Hepatocyte (in vitro differentiated cells): ENCODE results near the gene UNKL. TPM values are rescaled to one million over a fixed set of nuclear protein-coding genes. Genes with fewer than 3 reads are reported as not detected.

Experiments
- DNase-seq: peaks from one replicate; pipeline ENCODE4 v3.0.0-alpha.2; 2016; ENCODE audit warnings: low spot score
- H2AFZ ChIP-seq: fragments of 200-600 bp; sonication (generic); 2 replicates; pipeline ENCODE4 v1.6.0; 2016; ENCODE audit warnings: antibody characterized with exemption, mild to moderate bottlenecking
- H3K27ac ChIP-seq: fragments of 200-600 bp; sonication (generic); 2 replicates; pipeline ENCODE4 v1.5.1; 2016; ENCODE audit warnings: mild to moderate bottlenecking
- H3K27me3 ChIP-seq: fragments of 200-600 bp; sonication (generic); 2 replicates; pipeline ENCODE4 v1.6.1; 2016
- H3K36me3 ChIP-seq: fragments of 200-600 bp; sonication (generic); replicated peaks from 2 replicates; pipeline ENCODE4 v1.5.1; 2016; ENCODE audit warnings: low read depth; ENCODE audit not compliant: insufficient read depth
- H3K4me1 ChIP-seq: fragments of 200-600 bp; sonication (generic); 2 replicates; pipeline ENCODE4 v1.5.1; 2016; ENCODE audit warnings: mild to moderate bottlenecking, moderate library complexity; ENCODE audit not compliant: insufficient read depth
- H3K4me2 ChIP-seq: fragments of 200-600 bp; sonication (generic); 2 replicates; pipeline ENCODE4 v1.6.0; 2016
- H3K4me3 ChIP-seq: fragments of 200-600 bp; sonication (generic); 2 replicates; pipeline ENCODE4 v1.5.1; 2016; ENCODE audit warnings: mild to moderate bottlenecking
- H3K79me2 ChIP-seq: fragments of 200-600 bp; sonication (generic); 2 replicates; pipeline ENCODE4 v1.6.0; 2017; ENCODE audit warnings: mild to moderate bottlenecking
- H3K9me2 ChIP-seq: fragments of 200-600 bp; sonication (generic); replicated peaks from 2 replicates; pipeline ENCODE4 v1.6.0; 2017; ENCODE audit warnings: mild to moderate bottlenecking; ENCODE audit not compliant: insufficient read depth
- H3K9me3 ChIP-seq: fragments of 200-600 bp; sonication (generic); 2 replicates; pipeline ENCODE4 v1.5.1; 2016; ENCODE audit warnings: low read depth, mild to moderate bottlenecking
- H4K20me1 ChIP-seq: fragments of 200-600 bp; sonication (generic); 2 replicates; pipeline ENCODE4 v1.6.0; 2016; ENCODE audit warnings: mild to moderate bottlenecking; ENCODE audit not compliant: insufficient read depth, poor library complexity, severe bottlenecking
- EZH2 ChIP-seq: fragments of 200-600 bp; sonication (generic); IDR thresholded peaks from 2 replicates; pipeline ENCODE4 v1.6.1; 2016; ENCODE audit warnings: antibody characterized with exemption, mild to moderate bottlenecking, borderline replicate concordance
- EZH2phosphoT487 ChIP-seq: fragments of 200-600 bp; sonication (generic); IDR thresholded peaks from one replicate; pipeline ENCODE4 v1.6.1; 2018; ENCODE audit warnings: antibody characterized with exemption, mild to moderate bottlenecking, low read depth, moderate library complexity; ENCODE audit not compliant: unreplicated experiment, severe bottlenecking
- WGBS: methylation state at CpG from one replicate; pipeline ENCODE4 v1.1.6; 2016; ENCODE audit warnings: low lambda C conversion rate; ENCODE audit errors: missing lambda C conversion rate; 5-methylcytosine and 5-hydroxymethylcytosine counted together
- polyA plus RNA-seq: library from polyadenylated mRNA; unstranded; fragments of >200 nt; fragmentation: Nextera tagmentation; extraction: Ambion mirVana; gene quantifications from 2 replicates; pipeline ENCODE4 v1.2.1, GENCODE V29; 2016
- total RNA-seq: library from RNA; depleted of rRNA; stranded (reverse); fragments of >200 nt; gene quantifications from 2 replicates; pipeline ENCODE4 v1.2.3, GENCODE V29; 2014
- TF ChIP-seq, protein P1 (sequence below): fragments of 200-600 bp; sonication (generic); IDR thresholded peaks from 2 replicates; pipeline ENCODE4 v1.5.1; 2016; ENCODE audit warnings: antibody characterized with exemption, mild to moderate bottlenecking; ENCODE audit not compliant: poor library complexity

Gene UNKL
- total and polyA plus RNA-seq, 2 experiments from 2014 or later: 8.5 to 10.3 TPM

DNA sequence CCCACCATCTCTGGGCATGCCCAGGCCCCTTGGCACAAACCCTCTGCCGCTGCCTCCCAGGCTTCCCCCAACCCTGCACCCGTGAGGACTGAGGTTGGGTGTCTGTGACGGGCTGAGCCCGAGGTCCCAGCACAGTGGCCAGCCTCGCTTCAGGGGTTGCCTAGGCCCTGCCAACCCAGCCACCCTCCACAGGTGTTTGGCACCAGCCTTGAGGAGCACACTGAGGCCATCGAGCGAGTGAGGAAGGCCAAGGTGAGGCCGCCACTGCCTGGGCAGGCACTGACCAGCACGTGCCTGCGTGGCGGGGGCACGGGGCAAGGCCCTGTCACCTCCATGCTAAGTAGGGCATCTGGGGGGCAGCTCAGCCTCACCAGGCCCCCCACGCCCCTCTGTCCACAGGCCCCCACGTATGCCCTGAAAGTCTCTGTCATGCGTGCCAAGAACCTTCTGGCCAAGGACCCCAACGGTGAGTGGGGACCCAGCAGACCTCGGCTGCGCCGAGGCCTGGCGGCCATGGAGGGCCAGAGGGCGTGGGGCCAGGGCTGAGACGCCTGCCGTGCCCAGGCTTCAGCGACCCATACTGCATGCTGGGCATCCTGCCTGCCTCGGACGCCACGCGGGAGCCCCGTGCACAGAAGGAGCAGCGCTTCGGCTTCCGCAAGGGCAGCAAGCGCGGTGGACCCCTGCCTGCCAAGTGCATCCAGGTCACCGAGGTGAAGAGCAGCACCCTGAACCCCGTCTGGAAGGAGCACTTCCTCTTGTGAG, 73.6 kb downstream of the UNKL start:
- Histone ChIP-seq H3K79me2 (no peaks in the 10 kb centered on the region), H3K9me2 (no peaks in the 10 kb centered on the region), H3K4me2 (no peak overlapping the region), H3K9me3 (no peaks in the 10 kb centered on the region), H3K27ac (no peak overlapping the region), H2AFZ (no peak overlapping the region), H3K36me3 (no peaks in the 10 kb centered on the region), H3K27me3 (peaks cover 11% of the 10 kb centered on the region), H3K4me1 (no peaks in the 10 kb centered on the region), H4K20me1 (no peaks in the 10 kb centered on the region), H3K4me3 (no peak overlapping the region)
- WGBS: 90% methylated on average over 36 of the region's 36 CpGs
- no peak for TF ChIP-seq EZH2phosphoT487
- TF ChIP-seq, protein P1, sequence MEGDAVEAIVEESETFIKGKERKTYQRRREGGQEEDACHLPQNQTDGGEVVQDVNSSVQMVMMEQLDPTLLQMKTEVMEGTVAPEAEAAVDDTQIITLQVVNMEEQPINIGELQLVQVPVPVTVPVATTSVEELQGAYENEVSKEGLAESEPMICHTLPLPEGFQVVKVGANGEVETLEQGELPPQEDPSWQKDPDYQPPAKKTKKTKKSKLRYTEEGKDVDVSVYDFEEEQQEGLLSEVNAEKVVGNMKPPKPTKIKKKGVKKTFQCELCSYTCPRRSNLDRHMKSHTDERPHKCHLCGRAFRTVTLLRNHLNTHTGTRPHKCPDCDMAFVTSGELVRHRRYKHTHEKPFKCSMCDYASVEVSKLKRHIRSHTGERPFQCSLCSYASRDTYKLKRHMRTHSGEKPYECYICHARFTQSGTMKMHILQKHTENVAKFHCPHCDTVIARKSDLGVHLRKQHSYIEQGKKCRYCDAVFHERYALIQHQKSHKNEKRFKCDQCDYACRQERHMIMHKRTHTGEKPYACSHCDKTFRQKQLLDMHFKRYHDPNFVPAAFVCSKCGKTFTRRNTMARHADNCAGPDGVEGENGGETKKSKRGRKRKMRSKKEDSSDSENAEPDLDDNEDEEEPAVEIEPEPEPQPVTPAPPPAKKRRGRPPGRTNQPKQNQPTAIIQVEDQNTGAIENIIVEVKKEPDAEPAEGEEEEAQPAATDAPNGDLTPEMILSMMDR: no peak
- TF ChIP-seq EZH2: no peak
- DNase-seq: no peak

DNA sequence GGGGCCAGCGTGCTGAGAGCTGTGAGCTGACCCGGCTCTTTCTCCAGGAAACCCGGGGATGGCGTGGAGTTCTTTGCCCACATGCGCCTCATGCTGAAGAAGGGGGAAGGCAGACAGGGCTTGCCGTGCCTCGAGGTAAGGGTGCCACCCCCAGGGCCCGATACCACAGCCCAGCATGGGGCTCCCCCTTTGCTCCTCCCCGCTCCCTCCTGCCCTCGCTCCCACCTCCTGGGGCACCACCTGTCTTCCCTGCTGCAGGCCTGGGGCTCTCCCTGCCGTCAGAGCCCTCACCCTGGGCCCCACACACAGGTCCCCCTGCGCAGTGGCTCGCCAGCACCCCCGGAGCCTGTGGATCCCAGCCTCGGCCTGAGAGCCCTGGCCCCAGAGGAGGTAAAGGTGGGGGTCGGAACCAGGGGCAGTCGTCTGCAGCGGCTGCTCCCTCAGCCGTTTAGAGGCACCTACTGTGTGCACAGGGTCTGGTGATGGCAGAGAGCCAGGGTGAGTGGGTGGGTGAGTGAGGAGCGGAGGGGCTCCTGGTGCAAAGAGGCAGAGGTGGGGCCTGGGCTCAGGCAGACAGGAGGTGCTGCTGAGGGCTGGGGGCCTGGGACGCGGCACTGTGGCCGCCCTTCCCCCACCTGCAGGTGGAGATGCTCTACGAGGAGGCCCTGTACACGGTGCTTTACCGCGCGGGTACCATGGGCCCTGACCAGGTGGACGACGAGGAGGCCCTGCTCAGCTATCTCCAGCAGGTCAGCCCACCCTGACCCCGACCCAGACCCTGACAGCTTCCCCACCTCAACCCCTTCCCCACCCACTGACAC, 75.4 kb downstream of the UNKL start:
- Histone ChIP-seq H3K4me1 (no peaks in the 10 kb centered on the region), H3K4me2 (no peak overlapping the region), H4K20me1 (no peaks in the 10 kb centered on the region), H3K9me2 (no peaks in the 10 kb centered on the region), H3K4me3 (no peak overlapping the region), H2AFZ (no peak overlapping the region), H3K9me3 (no peaks in the 10 kb centered on the region), H3K36me3 (no peaks in the 10 kb centered on the region), H3K27me3 (peaks cover 29% of the 10 kb centered on the region), H3K27ac (no peak overlapping the region), H3K79me2 (no peaks in the 10 kb centered on the region)
- WGBS: 83% methylated on average over 25 of the region's 31 CpGs
- DNase-seq: no peak
- TF ChIP-seq, protein P1: no peak
- no peak for TF ChIP-seq EZH2phosphoT487
- no peak for TF ChIP-seq EZH2

DNA sequence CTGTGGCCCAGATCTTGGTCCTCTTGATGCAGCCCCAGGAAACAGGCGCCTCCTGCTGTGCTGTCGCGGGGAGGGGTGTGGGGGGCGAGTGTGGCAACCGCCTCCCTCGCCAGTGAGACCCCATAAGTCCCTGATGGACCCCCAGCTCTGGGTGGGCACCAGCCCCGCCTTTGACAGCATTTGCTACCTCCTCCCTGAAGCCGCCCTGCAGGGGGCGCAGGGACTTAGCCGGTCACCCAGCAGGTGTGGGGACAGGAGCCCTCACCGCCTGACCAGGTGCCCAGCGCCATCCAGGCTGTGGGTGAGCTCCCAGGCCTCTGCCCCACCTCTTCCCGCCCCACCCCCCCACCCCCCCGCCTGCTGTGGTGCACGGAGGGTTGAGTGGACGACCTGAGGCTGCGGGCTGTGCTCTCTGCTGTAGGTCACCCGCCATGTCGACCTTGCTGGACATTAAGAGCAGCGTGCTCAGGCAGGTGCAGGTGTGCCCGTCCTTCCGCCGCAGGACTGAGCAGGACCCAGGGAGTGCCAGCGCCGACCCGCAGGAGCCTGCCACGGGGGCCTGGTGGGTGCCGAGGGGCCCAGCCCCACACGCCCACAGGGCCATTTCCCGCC, 76.3 kb downstream of the UNKL start:
- peaks cover 36% of the 10 kb centered on the region for H3K27me3 ChIP-seq
- no peak overlapping the region for H3K4me3 ChIP-seq
- H3K36me3 ChIP-seq: no peaks in the 10 kb centered on the region
- TF ChIP-seq, protein P1: peak; percentile 44
- no peak for TF ChIP-seq EZH2phosphoT487
- H3K9me3 ChIP-seq: no peaks in the 10 kb centered on the region
- WGBS: 55% methylated on average over 30 of the region's 30 CpGs
- H3K4me2 ChIP-seq: no peak overlapping the region
- H2AFZ ChIP-seq: no peak overlapping the region
- H3K27ac ChIP-seq: no peak overlapping the region
- H3K4me1 ChIP-seq: peaks cover 5% of the 10 kb centered on the region
- no peaks in the 10 kb centered on the region for H3K9me2 ChIP-seq
- H4K20me1 ChIP-seq: no peaks in the 10 kb centered on the region
- peak; percentile 74 for DNase-seq
- no peaks in the 10 kb centered on the region for H3K79me2 ChIP-seq
